Left renal cortex interstitium (tissue), 4 donors: ENCODE measurements around the gene APC2. TPM values are rescaled to one million over a fixed set of nuclear protein-coding genes. Genes with fewer than 3 reads are reported as not detected.

Source experiments
- polyA plus RNA-seq, 4 donors: library from polyadenylated mRNA; unstranded; fragments of 120-200 nt; gene quantifications; one replicate each; pipeline ENCODE4 v1.2.1, GENCODE V29; 2013; ENCODE audit not compliant: insufficient read length in 4 of 4

The APC2 gene
- polyA plus RNA-seq, 4 donors, result 1.1 to 2.0 (median 1.8) TPM

Other genes starting within 250 kb of the APC2 start
- 10 to 100 TPM; 59.1 to 64.4 (median 61.9) TPM for gene STK11, start 244.3 kb upstream of the APC2 start, polyA plus RNA-seq
- 1 to 10 TPM; 1.1 to 5.9 (median 3.5) TPM for gene CBARP, start 212.1 kb upstream of the APC2 start, polyA plus RNA-seq
- gene ATP5F1D, start 208.4 kb upstream of the APC2 start, polyA plus RNA-seq, result 100 to 1,000 TPM in 3 of 4 donors, 10 to 100 TPM in 1; 83.4 to 185 (median 127) TPM
- 10 to 100 TPM; 39.9 to 83.0 (median 65.7) TPM for gene MIDN, start 201.5 kb upstream of the APC2 start, polyA plus RNA-seq
- gene CIRBP, start 180.8 kb upstream of the APC2 start, polyA plus RNA-seq, result 1,000 to 10,000 TPM in 1 of 4 donors, 100 to 1,000 TPM in 3; 787 to 1,013 (median 826) TPM
- 10 to 100 TPM; 13.3 to 30.9 (median 26.1) TPM for gene FAM174C, start 174.6 kb upstream of the APC2 start, polyA plus RNA-seq
- 1 to 10 TPM; 1.8 to 5.8 (median 4.3) TPM for gene EFNA2, start 164.2 kb upstream of the APC2 start, polyA plus RNA-seq
- 10 to 100 TPM; 43.6 to 99.1 (median 85.1) TPM for gene NDUFS7, start 66.2 kb upstream of the APC2 start, polyA plus RNA-seq
- gene GAMT, start 48.6 kb upstream of the APC2 start, polyA plus RNA-seq, result 10 to 100 TPM; 24.4 to 44.5 (median 40.2) TPM
- 100 to 1,000 TPM in 2 of 4 donors, 10 to 100 TPM in 2; 67.1 to 110 (median 95.0) TPM for gene DAZAP1, start 42.5 kb upstream of the APC2 start, polyA plus RNA-seq
- gene RPS15, start 11.7 kb upstream of the APC2 start, polyA plus RNA-seq, result 1,000 to 10,000 TPM in 1 of 4 donors, 100 to 1,000 TPM in 3; 623 to 1,048 (median 767) TPM
- gene C19orf25, start 29.1 kb downstream of the APC2 start, polyA plus RNA-seq, result 10 to 100 TPM; 17.1 to 38.3 (median 33.1) TPM
- 10 to 100 TPM in 1 of 4 donors, 1 to 10 TPM in 3; 3.5 to 11.6 (median 7.4) TPM for gene PCSK4, start 40.2 kb downstream of the APC2 start, polyA plus RNA-seq
- gene REEP6, start 41.1 kb downstream of the APC2 start, polyA plus RNA-seq, result 10 to 100 TPM; 12.5 to 24.8 (median 18.2) TPM
- gene ADAMTSL5, start 62.9 kb downstream of the APC2 start, polyA plus RNA-seq, result 1 to 10 TPM in 1 of 4 donors, under 1 TPM in 3; 0.23 to 1.2 (median 0.92) TPM
- under 1 TPM; 0.06 to 0.46 (median 0.43) TPM for gene PLK5, start 74.0 kb downstream of the APC2 start, polyA plus RNA-seq
- 10 to 100 TPM; 17.8 to 45.1 (median 32.6) TPM for gene MEX3D, start 118.2 kb downstream of the APC2 start, polyA plus RNA-seq
- 10 to 100 TPM; 43.4 to 85.4 (median 75.7) TPM for gene MBD3, start 142.7 kb downstream of the APC2 start, polyA plus RNA-seq
- gene UQCR11, start 155.3 kb downstream of the APC2 start, polyA plus RNA-seq, result 100 to 1,000 TPM in 3 of 4 donors, 10 to 100 TPM in 1; 98.3 to 185 (median 125) TPM
- gene TCF3, start 202.5 kb downstream of the APC2 start, polyA plus RNA-seq, result 100 to 1,000 TPM in 3 of 4 donors, 10 to 100 TPM in 1; 90.2 to 139 (median 124) TPM